Measurements from ENCODE around the gene TGIF1. TPM values are rescaled to one million over a fixed set of nuclear protein-coding genes. Genes with fewer than 3 reads are reported as not detected.

Gene TGIF1
- total RNA-seq, 1 experiment from 2014 or later: 110 TPM

GRCh38 chr18:3472681-3473544 lies 22.9 kb downstream of the TGIF1 start:
- H4K20me1 ChIP-seq (ENCODE audit: insufficient read depth, low read depth, low read length): no peaks in the 10 kb centered on the region
- no peaks in the 10 kb centered on the region for H3K79me2 ChIP-seq (ENCODE audit: low read length)
- H3K4me3 ChIP-seq (ENCODE audit: low read length): no peak overlapping the region
- no peak for DNase-seq
- H2AFZ ChIP-seq (ENCODE audit: low read length): no peak overlapping the region
- no peak overlapping the region for H3K27ac ChIP-seq (ENCODE audit: low read length)
- no peaks in the 10 kb centered on the region for H3K9me3 ChIP-seq (ENCODE audit: low read length)
- no peaks in the 10 kb centered on the region for H3K4me1 ChIP-seq (ENCODE audit: low read length)
- H3K27me3 ChIP-seq (ENCODE audit: low read length): no peaks in the 10 kb centered on the region
- H3K9me2 ChIP-seq (replicated peaks; ENCODE audit: insufficient read depth, low read length): no peaks in the 10 kb centered on the region
- H3K4me2 ChIP-seq (ENCODE audit: low read depth, low read length, poor library complexity, severe bottlenecking): no peak overlapping the region
- no peaks in the 10 kb centered on the region; the same call in 1 of the 2 replicates for H3K36me3 ChIP-seq (ENCODE audit: insufficient read depth, low read length)
- H3K9ac ChIP-seq (ENCODE audit: low read length): no peak overlapping the region

GRCh38 chr18:3478262-3478978 lies 28.4 kb downstream of the TGIF1 start:
- H3K27me3 ChIP-seq (ENCODE audit: low read length): no peaks in the 10 kb centered on the region
- H3K79me2 ChIP-seq (ENCODE audit: low read length): no peaks in the 10 kb centered on the region
- H2AFZ ChIP-seq (ENCODE audit: low read length): no peak overlapping the region
- DNase-seq: no peak
- H3K9me2 ChIP-seq (replicated peaks; ENCODE audit: insufficient read depth, low read length): no peaks in the 10 kb centered on the region
- H3K9ac ChIP-seq (ENCODE audit: low read length): no peak overlapping the region
- peaks cover 28% of the 10 kb centered on the region for H3K4me1 ChIP-seq (ENCODE audit: low read length)
- no peaks in the 10 kb centered on the region; the same call in 1 of the 2 replicates for H3K36me3 ChIP-seq (ENCODE audit: insufficient read depth, low read length)
- no peak overlapping the region for H3K27ac ChIP-seq (ENCODE audit: low read length)
- H4K20me1 ChIP-seq (ENCODE audit: insufficient read depth, low read depth, low read length): no peaks in the 10 kb centered on the region
- H3K4me3 ChIP-seq (ENCODE audit: low read length): no peak overlapping the region
- H3K4me2 ChIP-seq (ENCODE audit: low read depth, low read length, poor library complexity, severe bottlenecking): no peak overlapping the region
- H3K9me3 ChIP-seq (ENCODE audit: low read length): no peaks in the 10 kb centered on the region

- Histone ChIP-seq H4K20me1 (ENCODE audit: insufficient read depth, low read depth, low read length) (no peaks in the 10 kb centered on the region), H3K4me3 (ENCODE audit: low read length) (no peak overlapping the region), H3K79me2 (ENCODE audit: low read length) (no peaks in the 10 kb centered on the region), H3K27ac (ENCODE audit: low read length) (no peak overlapping the region), H2AFZ (ENCODE audit: low read length) (no peak overlapping the region), H3K36me3 (ENCODE audit: insufficient read depth, low read length) (no peaks in the 10 kb centered on the region), H3K9me2 (replicated peaks; ENCODE audit: insufficient read depth, low read length) (no peaks in the 10 kb centered on the region), H3K4me1 (ENCODE audit: low read length) (peaks cover 28% of the 10 kb centered on the region), H3K27me3 (ENCODE audit: low read length) (no peaks in the 10 kb centered on the region), H3K9ac (ENCODE audit: low read length) (no peak overlapping the region), H3K4me2 (ENCODE audit: low read depth, low read length, poor library complexity, severe bottlenecking) (peak overlapping the region; percentile 10), H3K9me3 (ENCODE audit: low read length) (no peaks in the 10 kb centered on the region)
- DNase-seq: no peak
Measured at GRCh38 chr18:3479978-3480509, 30.1 kb downstream of the TGIF1 start.

GRCh38 chr18:3480827-3481573 lies 31.0 kb downstream of the TGIF1 start:
- H3K9ac ChIP-seq (ENCODE audit: low read length): no peak overlapping the region
- no peaks in the 10 kb centered on the region for H4K20me1 ChIP-seq (ENCODE audit: insufficient read depth, low read depth, low read length)
- no peaks in the 10 kb centered on the region for H3K9me2 ChIP-seq (replicated peaks; ENCODE audit: insufficient read depth, low read length)
- H3K36me3 ChIP-seq (ENCODE audit: insufficient read depth, low read length): no peaks in the 10 kb centered on the region
- H3K4me2 ChIP-seq (ENCODE audit: low read depth, low read length, poor library complexity, severe bottlenecking): no peak overlapping the region
- no peak for DNase-seq
- no peaks in the 10 kb centered on the region for H3K9me3 ChIP-seq (ENCODE audit: low read length)
- no peaks in the 10 kb centered on the region for H3K27me3 ChIP-seq (ENCODE audit: low read length)
- no peak overlapping the region for H3K4me3 ChIP-seq (ENCODE audit: low read length)
- H3K4me1 ChIP-seq (ENCODE audit: low read length): peaks cover 34% of the 10 kb centered on the region
- no peaks in the 10 kb centered on the region for H3K79me2 ChIP-seq (ENCODE audit: low read length)
- H3K27ac ChIP-seq (ENCODE audit: low read length): no peak overlapping the region
- H2AFZ ChIP-seq (ENCODE audit: low read length): no peak overlapping the region

GRCh38 chr18:3481696-3482210 lies 31.8 kb downstream of the TGIF1 start:
- peak; percentile 86 for DNase-seq
- Histone ChIP-seq H3K4me2 (ENCODE audit: low read depth, low read length, poor library complexity, severe bottlenecking) (peak overlapping the region; percentile 32), H3K79me2 (ENCODE audit: low read length) (no peaks in the 10 kb centered on the region), H4K20me1 (ENCODE audit: insufficient read depth, low read depth, low read length) (no peaks in the 10 kb centered on the region), H3K27me3 (ENCODE audit: low read length) (no peaks in the 10 kb centered on the region), H2AFZ (ENCODE audit: low read length) (peak overlapping the region; percentile 15; the same call in 1 of the 2 replicates), H3K27ac (ENCODE audit: low read length) (peak overlapping the region; percentile 3; the same call in 1 of the 2 replicates), H3K36me3 (ENCODE audit: insufficient read depth, low read length) (no peaks in the 10 kb centered on the region), H3K4me3 (ENCODE audit: low read length) (no peak overlapping the region), H3K4me1 (ENCODE audit: low read length) (peaks cover 38% of the 10 kb centered on the region), H3K9me2 (replicated peaks; ENCODE audit: insufficient read depth, low read length) (no peaks in the 10 kb centered on the region), H3K9ac (ENCODE audit: low read length) (peak overlapping the region; percentile 48), H3K9me3 (ENCODE audit: low read length) (no peaks in the 10 kb centered on the region)

GRCh38 chr18:3482258-3482657 lies 32.3 kb downstream of the TGIF1 start:
- Histone ChIP-seq H3K4me1 (ENCODE audit: low read length) (peaks cover 43% of the 10 kb centered on the region), H4K20me1 (ENCODE audit: insufficient read depth, low read depth, low read length) (no peaks in the 10 kb centered on the region), H3K4me2 (ENCODE audit: low read depth, low read length, poor library complexity, severe bottlenecking) (peak overlapping the region; percentile 32), H3K79me2 (ENCODE audit: low read length) (no peaks in the 10 kb centered on the region), H3K9me3 (ENCODE audit: low read length) (no peaks in the 10 kb centered on the region), H3K27me3 (ENCODE audit: low read length) (no peaks in the 10 kb centered on the region), H3K9ac (ENCODE audit: low read length) (peak overlapping the region; percentile 48), H2AFZ (ENCODE audit: low read length) (peak overlapping the region; percentile 15; the same call in 1 of the 2 replicates), H3K36me3 (ENCODE audit: insufficient read depth, low read length) (no peaks in the 10 kb centered on the region), H3K9me2 (replicated peaks; ENCODE audit: insufficient read depth, low read length) (no peaks in the 10 kb centered on the region), H3K4me3 (ENCODE audit: low read length) (no peak overlapping the region), H3K27ac (ENCODE audit: low read length) (peak overlapping the region; percentile 3; the same call in 1 of the 2 replicates)
- no peak for DNase-seq

- no peak overlapping the region for H3K4me2 ChIP-seq (ENCODE audit: low read depth, low read length, poor library complexity, severe bottlenecking)
- H3K9ac ChIP-seq (ENCODE audit: low read length): no peak overlapping the region
- peaks cover 46% of the 10 kb centered on the region for H3K4me1 ChIP-seq (ENCODE audit: low read length)
- H4K20me1 ChIP-seq (ENCODE audit: insufficient read depth, low read depth, low read length): no peaks in the 10 kb centered on the region
- no peak for DNase-seq
- no peaks in the 10 kb centered on the region for H3K9me3 ChIP-seq (ENCODE audit: low read length)
- no peak overlapping the region for H3K4me3 ChIP-seq (ENCODE audit: low read length)
- no peaks in the 10 kb centered on the region for H3K9me2 ChIP-seq (replicated peaks; ENCODE audit: insufficient read depth, low read length)
- H3K79me2 ChIP-seq (ENCODE audit: low read length): no peaks in the 10 kb centered on the region
- H3K36me3 ChIP-seq (ENCODE audit: insufficient read depth, low read length): no peaks in the 10 kb centered on the region
- H3K27ac ChIP-seq (ENCODE audit: low read length): no peak overlapping the region
- H2AFZ ChIP-seq (ENCODE audit: low read length): no peak overlapping the region
- H3K27me3 ChIP-seq (ENCODE audit: low read length): no peaks in the 10 kb centered on the region
Measured at GRCh38 chr18:3485153-3486149, 35.5 kb downstream of the TGIF1 start.

Data from Karpas-422 (cell line).